A549 (cell line): ENCODE data around the gene ZNF682. TPM values are rescaled to one million over a fixed set of nuclear protein-coding genes. Genes with fewer than 3 reads are reported as not detected.
A peak's percentile ranks its signal among the peaks of the same experiment; 100 is the strongest.
"Not testable (repeated sequence)": the region's sequence is repeated elsewhere in the genome, so short reads cannot be mapped to it uniquely, and the experiment has no call there.

Source experiments
- ATAC-seq, 2 experiments: fragments of 200-7000 bp in 1 of 2; fragments of >200 bp in 1 of 2; cut with Nextera tagmentation in 1 of 2; cut with Tn5 transposase in 1 of 2; 3 replicates each; pipeline versions ENCODE4 v1.8.0 to v1.9.1; 2018 to 2020; ENCODE audit warnings: mild to moderate bottlenecking in 1 of 2, moderate library complexity in 1 of 2
- CTCF ChIA-PET: fragments of 300-600 bp; sonication (Branson Sonifier 250); formaldehyde crosslinking; extraction: SDS; loops from one replicate; lab custom pipeline; 2021; ENCODE audit warnings: antibody characterized with exemption, inconsistent platforms; lab: Yijun Ruan, JAX
- POLR2A ChIA-PET: fragments of 350-600 bp; formaldehyde crosslinking; extraction: SDS; loops from one replicate; lab custom pipeline; 2021; ENCODE audit warnings: antibody characterized with exemption, inconsistent platforms; lab: Yijun Ruan, JAX
- DNase-seq, 2 experiments: peaks; one replicate each; pipeline versions ENCODE4 v3.0.0 to v3.0.0-alpha.2; 2011 to 2016; ENCODE audit warnings: low read depth in 1 of 2, low spot score in 1 of 2
- FAIRE-seq: peaks from 2 replicates; lab custom pipeline; 2011; peaks lifted over from hg19 to GRCh38; lab: Jason Lieb, UNC
- H3K27ac ChIP-seq, 2 experiments: fragments of >200 bp; sonication (Bioruptor Twin); formaldehyde crosslinking; 3 replicates each; pipeline ENCODE4 v1.5.1; 2016 to 2017
- H3K4me1 ChIP-seq: fragments of >200 bp; sonication (Bioruptor Twin); formaldehyde crosslinking; 3 replicates; pipeline ENCODE4 v1.6.1; 2016
- H3K4me2 ChIP-seq: fragments of >200 bp; sonication (Bioruptor Twin); formaldehyde crosslinking; 3 replicates; pipeline ENCODE4 v1.6.1; 2016
- H3K4me3 ChIP-seq: fragments of >200 bp; sonication (Bioruptor Twin); formaldehyde crosslinking; 3 replicates; pipeline ENCODE4 v1.5.1; 2016
- H3K9me3 ChIP-seq: fragments of >200 bp; sonication (Bioruptor Twin); formaldehyde crosslinking; 3 replicates; pipeline ENCODE4 v1.6.1; 2016
- BCL3 ChIP-seq: fragments of >200 bp; sonication (Bioruptor Twin); formaldehyde crosslinking; IDR thresholded peaks from 3 replicates; pipeline ENCODE4 v1.6.1; 2016
- CBX2 ChIP-seq: fragments of 200-600 bp; sonication (generic); IDR thresholded peaks from 2 replicates; pipeline ENCODE4 v1.6.1; 2016; ENCODE audit warnings: low read depth, mild to moderate bottlenecking, borderline replicate concordance
- CBX8 ChIP-seq: fragments of 200-600 bp; sonication (generic); IDR thresholded peaks from 2 replicates; pipeline ENCODE4 v1.6.1; 2016
- CTCF ChIP-seq: fragments of >200 bp; sonication (Bioruptor Twin); formaldehyde crosslinking; IDR thresholded peaks from 3 replicates; pipeline ENCODE4 v1.5.1; 2016
- EHF ChIP-seq: fragments of 250-450 bp; sonication (Bioruptor Pico); IDR thresholded peaks from 2 replicates; pipeline ENCODE4 v1.5.0; 2020; ENCODE audit warnings: mild to moderate bottlenecking
- ESRRA ChIP-seq: fragments of 150-350 bp; IDR thresholded peaks from 2 replicates; pipeline ENCODE4 v1.6.1; 2014; ENCODE audit warnings: mild to moderate bottlenecking, low read length, borderline replicate concordance
- GATA3 ChIP-seq: IDR thresholded peaks from 2 replicates; pipeline ENCODE4 v1.6.1; 2012; ENCODE audit warnings: borderline replicate concordance
- HEYL ChIP-seq: fragments of 250-450 bp; sonication (Bioruptor Pico); IDR thresholded peaks from 2 replicates; pipeline ENCODE4 v1.8.0; 2021; ENCODE audit warnings: mild to moderate bottlenecking, moderate library complexity
- HOXA7 ChIP-seq: fragments of 250-450 bp; sonication (Bioruptor Pico); IDR thresholded peaks from 2 replicates; pipeline ENCODE4 v1.5.0; 2020; ENCODE audit warnings: mild to moderate bottlenecking, moderate library complexity
- KDM1A ChIP-seq: fragments of 200-600 bp; sonication (generic); IDR thresholded peaks from 2 replicates; pipeline ENCODE4 v1.6.1; 2016; ENCODE audit warnings: low read depth, mild to moderate bottlenecking
- MAFK ChIP-seq: fragments of 450-650 bp; IDR thresholded peaks from 2 replicates; pipeline ENCODE4 v1.6.1; 2014; ENCODE audit not compliant: partially characterized antibody
- NR3C1 ChIP-seq: fragments of >200 bp; sonication (Bioruptor Twin); formaldehyde crosslinking; IDR thresholded peaks from 3 replicates; pipeline ENCODE4 v1.6.1; 2017
- PHF8 ChIP-seq: fragments of 200-600 bp; sonication (generic); IDR thresholded peaks from 2 replicates; pipeline ENCODE4 v1.6.1; 2016; ENCODE audit warnings: low read depth, mild to moderate bottlenecking, antibody characterized with exemption, moderate library complexity, borderline replicate concordance
- RFX5 ChIP-seq: fragments of 450-650 bp; IDR thresholded peaks from 2 replicates; pipeline ENCODE4 v1.7.1; 2014; ENCODE audit warnings: antibody characterized with exemption, mild to moderate bottlenecking, moderate library complexity
- SMC3 ChIP-seq: fragments of >200 bp; sonication (Bioruptor Twin); formaldehyde crosslinking; IDR thresholded peaks from 3 replicates; pipeline ENCODE4 v1.6.1; 2018; ENCODE audit warnings: inconsistent platforms
- TP53 ChIP-seq: fragments of 250-450 bp; sonication (Bioruptor Pico); IDR thresholded peaks from 2 replicates; pipeline ENCODE4 v1.5.0; 2021; ENCODE audit warnings: mild to moderate bottlenecking, moderate library complexity
- WGBS: methylation state at CpG from one replicate; pipeline ENCODE4 v1.1.6; 2017; ENCODE audit errors: missing lambda C conversion rate; 5-methylcytosine and 5-hydroxymethylcytosine counted together
- polyA plus RNA-seq, 4 experiments: library from polyadenylated mRNA; depleted of rRNA in 3 of 4; stranded (reverse); fragments of >200 nt; fragmentation: RNase III in 1 of 4; extraction: RNeasy Plus Mini Kit Qiagen cat#74134 plus additional on column Dnase treatment in 1 of 4; gene quantifications; 2 replicates in 3 of 4; 3 replicates in 1 of 4; pipeline ENCODE4 v1.2.3, GENCODE V29; 2011 to 2017
- TF ChIP-seq, protein P1 (sequence below): IDR thresholded peaks from 2 replicates; pipeline ENCODE4 v1.6.1; 2012
- TF ChIP-seq, protein P2 (sequence below): fragments of >200 bp; sonication (Bioruptor Twin); formaldehyde crosslinking; IDR thresholded peaks from 2 replicates; pipeline ENCODE4 v1.6.1; 2016

The ZNF682 gene
- polyA plus RNA-seq, 2 of the 4 experiments (the other 2 are of a cell fraction) = not detected

- DNase-seq = peak in 1 of 2 experiments; percentile 1
These were observed 38.6 kb upstream of the ZNF682 start, which contains the start of gene ZNF90 for GRCh38 chr19:20077791-20078463. Gene ZNF90, plus strand, starts transcription at chr19:20078000. Its CDS starts 133 bp downstream, at chr19:20078133.

DNA sequence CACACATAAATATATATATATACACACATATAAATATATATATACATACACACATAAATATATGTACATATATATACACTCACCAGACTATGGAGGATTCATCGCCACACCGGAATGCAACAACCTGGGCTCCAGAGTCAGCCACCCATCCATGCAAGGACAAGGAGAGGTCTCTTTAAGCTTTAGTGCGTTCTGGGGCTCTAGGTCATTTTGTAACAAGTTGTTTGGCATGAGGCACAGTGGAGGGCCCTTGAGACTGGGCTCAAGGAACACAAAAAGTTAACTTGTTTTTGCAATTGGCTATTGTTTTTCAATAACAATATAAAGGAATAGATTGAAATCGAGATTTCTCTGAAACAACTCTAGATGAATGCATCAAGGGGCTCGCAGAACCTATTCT, 33.6 kb upstream of the ZNF682 start:
- Histone ChIP-seq H3K4me3 (no peak overlapping the region), H3K9me3 (0 out of 3 replicates have a peak, but pooled peaks cover 3% of the 10 kb centered on the region), H3K27ac (no peak overlapping the region), H3K4me2 (no peak overlapping the region), H3K4me1 (no peaks in the 10 kb centered on the region)
- FAIRE-seq (no peak), ATAC-seq (no peak), DNase-seq (no peak)
- ChIA-PET POLR2A (no interaction called here), CTCF (no interaction called here)
- TF ChIP-seq CTCF (no peak), SMC3 (no peak), RFX5 (no peak), EHF (CRISPR knock-in tag) (no peak), BCL3 (no peak), PHF8 (no peak), GATA3 (no peak), CBX2 (no peak), CBX8 (no peak), ESRRA (no peak)
- TF ChIP-seq, protein P1, sequence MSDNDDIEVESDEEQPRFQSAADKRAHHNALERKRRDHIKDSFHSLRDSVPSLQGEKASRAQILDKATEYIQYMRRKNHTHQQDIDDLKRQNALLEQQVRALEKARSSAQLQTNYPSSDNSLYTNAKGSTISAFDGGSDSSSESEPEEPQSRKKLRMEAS = no peak
- TF ChIP-seq, protein P2, sequence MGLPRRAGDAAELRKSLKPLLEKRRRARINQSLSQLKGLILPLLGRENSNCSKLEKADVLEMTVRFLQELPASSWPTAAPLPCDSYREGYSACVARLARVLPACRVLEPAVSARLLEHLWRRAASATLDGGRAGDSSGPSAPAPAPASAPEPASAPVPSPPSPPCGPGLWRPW = no peak
- WGBS = 35% methylated on average over 5 of the region's 5 CpGs

More at GRCh38 chr19:20077791-20078463, 38.6 kb upstream of the ZNF682 start, which contains the start of gene ZNF90:
- H3K4me3 ChIP-seq = no peak within 1 kb of the TSS
- WGBS = 21% methylated on average over 20 of the region's 28 CpGs
- no peak within 1 kb of the TSS for H3K4me2 ChIP-seq
- CTCF ChIA-PET = no interaction called here
- TF ChIP-seq HEYL (CRISPR knock-in tag) (no peak), TP53 (CRISPR knock-in tag) (no peak), KDM1A (no peak)
- TF ChIP-seq, all 56 proteins: peak for 0
- POLR2A ChIA-PET = no interaction called here
- ATAC-seq = no peak
- H3K9me3 ChIP-seq = 0 out of 3 replicates have a peak, but pooled peaks cover 3% of the 10 kb centered on the region
- H3K27ac ChIP-seq = no peak within 1 kb of the TSS
- no peak for FAIRE-seq
- no peaks in the 10 kb centered on the region for H3K4me1 ChIP-seq

DNA sequence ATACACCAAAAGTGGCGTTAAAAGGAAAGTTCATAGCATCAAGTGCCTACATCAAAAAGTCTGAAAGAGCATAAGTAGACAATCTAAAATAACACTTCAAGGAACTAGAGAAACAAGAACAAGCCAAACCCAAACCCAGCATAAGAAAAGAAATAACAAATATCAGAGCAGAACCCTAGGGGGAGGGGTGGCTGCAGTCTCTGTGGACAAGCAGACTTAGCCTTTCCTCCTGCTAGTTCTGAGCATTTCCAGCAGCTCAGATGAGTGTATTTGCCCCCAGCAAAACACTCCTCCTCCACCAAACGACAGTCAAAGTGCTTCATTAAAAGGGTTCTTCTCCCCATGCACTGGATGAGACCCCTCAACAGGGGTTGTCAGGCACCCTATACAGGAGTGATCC, 31.4 kb upstream of the ZNF682 start:
- ATAC-seq (no peak), DNase-seq (no peak), FAIRE-seq (no peak)
- Histone ChIP-seq H3K4me3 (no peak overlapping the region), H3K4me2 (no peak overlapping the region), H3K9me3 (no peaks in the 10 kb centered on the region), H3K27ac (no peak overlapping the region), H3K4me1 (no peaks in the 10 kb centered on the region)
- WGBS = 0% methylated on average over 2 of the region's 2 CpGs
- ChIA-PET POLR2A (no interaction called here), CTCF (no interaction called here)
- no peak for TF ChIP-seq HOXA7 (CRISPR knock-in tag)
- no peak for TF ChIP-seq SMC3
- no peak for TF ChIP-seq MAFK
- no peak for TF ChIP-seq NR3C1

GRCh38 chr19:20068559-20068958, 29.3 kb upstream of the ZNF682 start:
- DNase-seq, H3K4me3 ChIP-seq, FAIRE-seq, H3K4me1 ChIP-seq, H3K27ac ChIP-seq, H3K9me3 ChIP-seq, POLR2A ChIA-PET, H3K4me2 ChIP-seq, ATAC-seq: not testable (repeated sequence)
- WGBS = 39% methylated on average over 7 of the region's 7 CpGs
- CTCF ChIA-PET = interaction anchor here (0.7 kb wide), 1 partner anchor 30 kb away, joined by 3 read pairs; no protein-coding TSS in a partner anchor
